Measurements from ENCODE around the gene TOB1.

Gene TOB1

DNA sequence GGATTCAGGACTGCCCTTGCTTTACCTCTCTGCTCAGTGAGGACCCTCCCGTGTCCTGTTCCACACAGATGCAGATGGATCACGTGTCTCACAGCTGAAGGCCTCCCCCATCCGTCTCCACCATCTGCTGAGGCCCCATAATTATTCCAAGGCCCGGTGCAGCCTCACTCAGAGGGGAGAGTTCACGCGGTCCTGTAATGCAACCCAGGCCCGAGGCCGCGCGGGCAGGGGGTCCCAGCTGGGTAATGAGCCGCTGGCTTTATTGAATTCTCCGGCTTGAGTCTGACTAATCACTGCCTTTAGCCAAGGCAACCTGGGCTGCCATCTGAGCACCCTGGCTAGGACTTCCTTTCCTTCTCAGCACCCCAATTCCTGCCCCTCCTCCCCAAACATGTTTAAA lies 35.2 kb downstream of the TOB1 start:
- no peak for DNase-seq

DNA sequence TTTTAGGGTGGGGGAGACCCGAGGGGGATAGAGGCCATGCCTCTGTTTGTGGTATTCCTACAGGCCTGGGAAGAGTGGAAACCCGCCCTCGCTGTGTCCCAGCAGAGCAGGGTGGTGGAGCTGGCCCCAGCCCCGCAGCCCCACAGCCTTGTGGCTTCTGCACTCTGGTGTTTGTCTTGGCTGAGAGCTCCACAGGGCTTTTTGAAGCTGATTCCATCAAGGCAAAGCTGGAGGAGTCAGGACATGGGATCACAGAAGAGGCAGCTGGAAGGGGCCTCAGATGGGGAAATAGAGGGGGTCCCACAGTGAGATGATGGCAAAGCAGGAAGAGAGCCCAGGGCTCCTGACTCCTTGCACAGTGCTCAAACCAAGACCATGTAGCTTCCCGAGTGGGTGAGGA lies 35.8 kb downstream of the TOB1 start:
- no peak for DNase-seq

DNA sequence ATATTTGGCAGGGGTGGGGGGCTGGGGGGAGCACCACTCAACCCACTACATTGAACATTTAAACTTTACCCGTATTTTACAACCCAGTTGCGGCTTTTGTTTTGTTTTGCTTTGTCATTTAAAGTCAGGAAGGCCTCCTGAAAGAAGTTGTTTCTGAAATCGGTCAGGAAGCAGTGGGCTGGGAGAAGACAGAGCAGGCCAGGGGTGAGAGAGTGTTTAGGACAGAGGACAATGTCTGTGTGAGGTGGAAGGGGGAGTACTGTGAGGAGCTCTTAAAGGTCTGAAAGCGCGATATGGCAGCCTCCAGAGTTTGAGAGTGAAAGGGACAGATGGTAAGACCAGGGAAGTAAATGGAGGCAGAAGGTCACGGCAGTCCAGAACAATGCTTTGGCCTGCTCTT lies 36.8 kb downstream of the TOB1 start:
- DNase-seq, result no peak

GRCh38 chr17:50828508-50829170 lies 37.5 kb downstream of the TOB1 start:
- peak in 1 of 5 experiments; percentile 22 for DNase-seq

- no peak for DNase-seq
These were observed 41.0 kb downstream of the TOB1 start for GRCh38 chr17:50825188-50825587.

DNA sequence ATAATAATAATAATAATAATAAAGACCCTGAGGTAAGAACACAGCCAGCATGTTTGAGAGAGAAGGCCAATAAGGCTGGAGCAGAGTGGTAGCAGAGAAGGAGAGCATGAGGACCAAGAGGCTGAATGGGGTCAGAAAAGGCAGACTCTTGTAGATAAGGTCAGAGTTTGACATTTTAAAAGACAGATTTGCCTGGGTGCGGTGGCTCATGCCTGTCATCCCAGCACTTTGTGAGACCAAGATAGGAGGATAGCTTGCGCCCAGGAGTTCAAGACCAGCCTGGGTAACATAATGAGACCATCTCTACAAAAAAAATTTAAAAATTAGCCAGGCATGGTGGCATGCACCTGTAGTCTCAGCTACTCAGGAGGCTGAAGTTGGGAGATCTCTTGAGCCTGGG lies 41.7 kb downstream of the TOB1 start:
- no peak for DNase-seq

- no peak for DNase-seq
These were observed 43.6 kb downstream of the TOB1 start for GRCh38 chr17:50822550-50822949.

DNA sequence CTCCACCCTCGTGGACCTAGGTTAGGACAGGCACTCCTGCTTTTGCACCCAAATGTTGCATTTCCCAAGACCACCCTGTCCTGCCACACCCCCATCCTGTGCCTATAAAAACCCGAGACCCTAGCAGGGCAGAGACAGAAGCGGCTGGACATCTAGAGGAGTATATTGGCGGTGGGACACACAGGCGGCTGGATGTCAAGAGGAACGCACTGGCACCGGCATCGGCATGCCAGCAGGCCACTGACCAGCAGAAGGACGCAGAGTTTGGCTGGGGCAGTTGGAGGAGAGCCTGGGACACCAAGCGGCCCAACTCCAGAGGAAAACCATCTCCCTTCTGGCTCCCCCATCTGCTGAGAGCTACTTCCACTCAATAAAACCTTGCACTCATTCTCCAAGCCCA lies 45.5 kb downstream of the TOB1 start:
- DNase-seq, result no peak

- DNase-seq, result peak in 1 of 5 experiments; percentile 30
These were observed 47.1 kb downstream of the TOB1 start for GRCh38 chr17:50818921-50819657.

- no peak for DNase-seq
These were observed 47.9 kb downstream of the TOB1 start for GRCh38 chr17:50818261-50818660.

- no peak for DNase-seq
These were observed 48.3 kb downstream of the TOB1 start for GRCh38 chr17:50817838-50818237.

DNA sequence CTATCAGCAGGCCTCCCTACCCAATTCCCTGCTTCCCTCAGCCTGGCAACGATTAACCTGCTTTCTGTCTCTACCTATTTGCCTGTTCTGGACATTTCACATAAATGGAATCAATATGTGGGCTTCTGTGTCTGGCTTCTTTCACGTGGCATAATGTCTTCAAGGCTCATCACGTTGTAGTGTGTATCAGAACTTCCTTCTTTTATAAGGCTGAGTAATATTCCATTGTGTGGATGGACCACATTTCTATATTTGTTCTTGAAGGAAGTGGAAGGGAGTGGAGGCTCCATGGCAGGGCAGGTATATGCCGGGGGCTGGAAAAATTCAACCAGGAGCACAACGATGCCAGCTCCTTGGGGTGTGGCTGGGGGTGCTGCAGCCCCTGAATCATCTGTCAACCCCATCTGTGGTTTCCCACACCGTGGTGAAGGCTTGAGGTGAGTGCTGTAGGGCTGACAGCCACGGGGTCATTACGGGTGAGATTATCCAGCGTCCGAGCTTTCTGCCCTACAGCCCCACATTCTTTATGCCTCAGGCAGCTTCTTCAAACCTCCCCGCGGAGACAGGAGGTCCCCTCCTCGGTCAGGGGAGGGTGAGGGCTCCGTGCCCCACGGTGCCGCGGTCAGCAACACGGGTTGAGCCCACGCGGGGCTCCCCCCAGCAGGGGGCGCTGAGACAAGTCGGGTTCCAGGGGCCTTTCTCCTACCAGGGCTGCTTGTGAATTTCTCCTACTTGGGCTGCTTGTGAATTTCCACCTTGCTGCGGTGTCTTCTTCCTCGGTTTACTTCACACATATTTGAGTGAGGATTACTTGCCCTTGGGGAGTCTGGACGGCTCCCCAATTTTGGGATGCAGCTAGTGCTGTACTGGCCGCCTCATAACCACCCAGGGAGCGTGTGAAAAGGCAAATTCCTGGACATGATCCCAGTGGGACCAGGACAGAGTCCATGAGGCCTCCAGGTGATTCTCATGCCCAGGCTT lies 49.1 kb downstream of the TOB1 start:
- DNase-seq, result peak; percentile 18 to 45 (median 41)

DNA sequence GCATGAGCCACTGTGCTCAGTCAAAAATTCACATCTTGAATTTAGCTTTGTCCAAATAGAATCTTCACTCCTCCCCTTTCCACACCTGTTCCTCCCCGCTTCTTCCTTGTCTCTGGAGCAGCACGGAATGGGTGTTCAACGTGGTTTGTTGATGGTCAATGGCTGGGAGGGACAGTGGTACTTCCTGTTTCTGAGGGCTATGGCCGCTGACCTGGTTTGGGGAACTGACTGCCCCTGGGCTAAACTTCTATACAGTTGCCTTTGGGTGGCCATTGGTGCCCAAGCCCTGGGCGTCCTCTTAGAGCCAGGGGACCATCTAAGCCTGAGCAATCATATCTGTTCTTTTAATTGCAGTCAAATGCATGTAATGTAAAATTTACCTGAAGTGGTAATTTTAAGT lies 49.9 kb downstream of the TOB1 start:
- DNase-seq, result no peak

DNA sequence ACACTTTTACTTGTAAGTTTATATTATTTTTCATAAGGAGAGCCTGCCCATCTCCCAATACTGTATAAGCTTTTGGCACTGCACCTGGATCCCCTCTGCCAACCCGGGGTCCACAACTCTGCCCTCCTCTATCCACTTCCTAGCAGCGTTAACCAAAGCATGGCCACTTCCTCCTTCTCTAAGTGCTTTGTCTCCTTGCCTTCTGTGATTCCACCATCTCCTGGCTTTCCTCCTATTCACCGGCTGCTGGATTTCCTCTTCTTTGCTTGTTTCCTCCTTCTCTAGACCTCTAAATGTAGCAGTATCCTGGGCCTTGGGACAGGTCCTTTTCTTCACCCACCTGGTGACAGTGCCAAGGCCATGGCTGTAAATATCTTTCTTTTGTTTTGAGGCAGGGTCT lies 50.8 kb downstream of the TOB1 start:
- no peak for DNase-seq

DNA sequence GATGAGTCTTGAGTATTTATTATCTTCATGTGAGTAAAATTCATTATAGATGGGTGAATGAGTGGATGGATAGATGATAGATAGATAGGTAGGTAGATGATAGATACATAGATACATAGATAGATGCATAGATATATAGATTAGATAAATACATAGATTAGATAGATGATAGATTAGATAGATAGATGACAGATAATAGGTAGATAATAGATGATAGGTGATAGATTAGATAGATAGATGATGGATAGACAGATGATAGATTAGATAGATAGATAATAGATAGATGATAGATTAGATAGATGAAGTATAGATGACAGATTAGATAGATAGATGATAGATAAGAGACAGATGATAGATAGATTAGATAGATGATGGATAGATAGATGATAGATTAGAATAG lies 52.6 kb downstream of the TOB1 start:
- DNase-seq, result no peak
